Left kidney (tissue), 1 donor: ENCODE results near the gene ZC4H2. TPM values are rescaled to one million over a fixed set of nuclear protein-coding genes. Genes with fewer than 3 reads are reported as not detected.

ENCODE experiments used
- polyA plus RNA-seq: library from polyadenylated mRNA; unstranded; fragments of 120-200 nt; gene quantifications from one replicate; pipeline ENCODE4 v1.2.1, GENCODE V29; 2013; ENCODE audit not compliant: insufficient read length

The ZC4H2 gene
- polyA plus RNA-seq, 1 donor, result 24.6 TPM

Other genes starting within 250 kb of the ZC4H2 start
- gene ZC3H12B, start 58.4 kb upstream of the ZC4H2 start, polyA plus RNA-seq, result 5.4 TPM